OCI-LY7 (cell line): Measurements from ENCODE around the gene KCMF1.

ENCODE experiments used
- CTCF ChIP-seq: fragments of 200-600 bp; sonication (generic); conservative IDR thresholded peaks from 2 replicates; pipeline ENCODE4 v1.5.1; 2014; ENCODE audit warnings: mild to moderate bottlenecking, antibody characterized with exemption, low read length, moderate library complexity, mixed read lengths
- EZH2phosphoT487 ChIP-seq: fragments of 200-600 bp; sonication (generic); IDR thresholded peaks from 2 replicates; pipeline ENCODE4 v1.6.1; 2018; ENCODE audit warnings: low read depth, borderline replicate concordance, mild to moderate bottlenecking, mixed run types, antibody characterized with exemption, low read length, moderate library complexity, mixed read lengths

- no peak for TF ChIP-seq CTCF
- TF ChIP-seq EZH2phosphoT487 = no peak
Measured at GRCh38 chr2:85091838-85092237, 120.9 kb downstream of the KCMF1 start.
